ENCODE results near the gene ZNF488.

The ZNF488 gene

GRCh38 chr10:47359101-47359500 lies 25.0 kb downstream of the ZNF488 start:
- no peak overlapping the region for H3K4me3 ChIP-seq (replicated peaks; ENCODE audit: insufficient read depth, low read length)
- DNase-seq (ENCODE audit: low read depth in 1 of 2, low spot score in 1 of 2): no peak
- TF ChIP-seq SPI1 (IDR thresholded peaks at IDR 0.05; ENCODE audit: borderline replicate concordance, low read depth) (no peak), POLR2AphosphoS5 (IDR thresholded peaks at IDR 0.05; ENCODE audit: low read depth) (no peak), CTCF (IDR thresholded peaks at IDR 0.05; ENCODE audit: insufficient read depth, low read length) (no peak)
- H3K27ac ChIP-seq (replicated peaks): no peak overlapping the region
- H3K27me3 ChIP-seq (ENCODE audit: insufficient read depth, poor library complexity, severe bottlenecking): no peaks in the 10 kb centered on the region

GRCh38 chr10:47358457-47358856 lies 25.6 kb downstream of the ZNF488 start:
- DNase-seq (ENCODE audit: low read depth in 1 of 2, low spot score in 1 of 2): no peak
- TF ChIP-seq GABPA (IDR thresholded peaks at IDR 0.05; ENCODE audit: low read depth) (no peak), SPI1 (IDR thresholded peaks at IDR 0.05; ENCODE audit: borderline replicate concordance, low read depth) (no peak), REST (IDR thresholded peaks at IDR 0.05; ENCODE audit: insufficient replicate concordance, low read depth) (no peak), CTCF (IDR thresholded peaks at IDR 0.05; ENCODE audit: insufficient read depth, low read length) (no peak), POLR2AphosphoS5 (IDR thresholded peaks at IDR 0.05; ENCODE audit: low read depth) (no peak)
- no peak overlapping the region for H3K27ac ChIP-seq (replicated peaks)
- no peak overlapping the region for H3K4me3 ChIP-seq (replicated peaks; ENCODE audit: insufficient read depth, low read length)
- H3K27me3 ChIP-seq (ENCODE audit: insufficient read depth, poor library complexity, severe bottlenecking): no peaks in the 10 kb centered on the region

GRCh38 chr10:47357911-47358310 lies 26.2 kb downstream of the ZNF488 start:
- H3K4me3 ChIP-seq (replicated peaks; ENCODE audit: insufficient read depth, low read length): no peak overlapping the region
- DNase-seq (ENCODE audit: low read depth in 1 of 2, low spot score in 1 of 2): no peak
- TF ChIP-seq CTCF (IDR thresholded peaks at IDR 0.05; ENCODE audit: insufficient read depth, low read length): no peak
- no peak for TF ChIP-seq SPI1 (IDR thresholded peaks at IDR 0.05; ENCODE audit: borderline replicate concordance, low read depth)
- TF ChIP-seq POLR2AphosphoS5 (IDR thresholded peaks at IDR 0.05; ENCODE audit: low read depth): no peak
- H3K27ac ChIP-seq (replicated peaks): no peak overlapping the region
- no peaks in the 10 kb centered on the region for H3K27me3 ChIP-seq (ENCODE audit: insufficient read depth, poor library complexity, severe bottlenecking)

- H3K4me3 ChIP-seq (replicated peaks; ENCODE audit: insufficient read depth, low read length): no peak overlapping the region
- no peak for DNase-seq (ENCODE audit: low read depth in 1 of 2, low spot score in 1 of 2)
- TF ChIP-seq CTCF (IDR thresholded peaks at IDR 0.05; ENCODE audit: insufficient read depth, low read length): no peak
- no peak for TF ChIP-seq GABPA (IDR thresholded peaks at IDR 0.05; ENCODE audit: low read depth)
- no peak for TF ChIP-seq REST (IDR thresholded peaks at IDR 0.05; ENCODE audit: insufficient replicate concordance, low read depth)
- no peak for TF ChIP-seq POLR2AphosphoS5 (IDR thresholded peaks at IDR 0.05; ENCODE audit: low read depth)
- TF ChIP-seq SPI1 (IDR thresholded peaks at IDR 0.05; ENCODE audit: borderline replicate concordance, low read depth): no peak
- no peak overlapping the region for H3K27ac ChIP-seq (replicated peaks)
- H3K27me3 ChIP-seq (ENCODE audit: insufficient read depth, poor library complexity, severe bottlenecking): no peaks in the 10 kb centered on the region
Observed at GRCh38 chr10:47357131-47357582, 26.9 kb downstream of the ZNF488 start.
